HTERT RPE-1 (cell line): ENCODE data around the gene TPGS1.

Experiments used
- in situ Hi-C: fragments of 300-500 bp; cut with MboI; formaldehyde crosslinking; loops from 4 replicates; pipeline ENCODE4 v1.14.3; 2020; ENCODE audit warnings: low sequenced_read_pairs

The TPGS1 gene

DNA sequence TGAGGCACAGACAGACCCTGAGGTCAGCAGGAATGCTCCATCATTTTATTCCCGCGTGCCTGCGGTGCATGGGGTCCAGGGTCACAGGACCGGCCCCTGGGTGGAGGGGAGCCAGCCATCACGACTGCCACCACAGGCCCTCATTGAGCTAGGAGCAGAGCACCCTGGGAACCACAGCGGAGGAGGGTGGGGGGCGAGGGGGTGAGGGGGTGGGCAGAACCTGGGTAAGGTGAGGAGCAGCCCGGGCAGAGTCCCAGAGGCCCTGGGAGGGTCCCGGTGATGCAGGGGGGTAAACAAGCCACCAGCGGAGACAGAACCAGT is 12.3 kb upstream of the TPGS1 start:
- in situ Hi-C loops = no loop called here

DNA sequence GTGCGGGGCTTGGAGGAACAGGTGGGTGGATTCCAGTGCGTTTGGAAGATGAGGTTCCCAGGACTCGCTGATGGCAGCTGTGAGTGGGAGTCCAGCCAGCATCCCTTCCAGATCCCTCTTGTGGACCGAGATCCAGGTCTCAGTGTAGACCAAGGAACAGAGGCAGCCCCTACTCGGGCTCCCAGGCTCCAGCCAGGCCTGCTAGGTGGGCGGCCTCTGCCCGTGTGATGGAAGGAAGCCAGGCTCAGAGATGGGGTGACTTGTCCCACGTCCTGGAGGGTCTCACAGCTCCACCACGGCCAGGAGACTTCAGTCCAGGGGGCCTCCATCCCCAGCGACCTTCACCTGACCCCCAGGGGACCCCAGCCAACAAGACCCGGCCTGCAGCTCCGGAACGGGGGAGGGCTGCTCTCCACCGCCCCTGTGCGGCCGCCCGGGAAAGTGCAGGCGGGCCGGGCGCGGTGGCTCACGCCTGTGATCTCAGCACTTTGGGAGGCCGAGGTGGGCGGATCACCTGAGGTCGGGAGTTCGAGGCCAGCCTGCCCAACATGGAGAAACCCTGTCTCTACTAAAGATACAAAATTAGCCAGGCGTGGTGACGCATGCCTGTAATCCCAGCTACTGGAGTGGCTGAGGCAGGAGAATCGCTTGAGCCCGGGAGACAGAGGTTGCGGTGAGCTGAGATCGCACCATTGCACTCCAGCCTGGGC is 11.7 kb upstream of the TPGS1 start:
- in situ Hi-C loops = no loop called here

DNA sequence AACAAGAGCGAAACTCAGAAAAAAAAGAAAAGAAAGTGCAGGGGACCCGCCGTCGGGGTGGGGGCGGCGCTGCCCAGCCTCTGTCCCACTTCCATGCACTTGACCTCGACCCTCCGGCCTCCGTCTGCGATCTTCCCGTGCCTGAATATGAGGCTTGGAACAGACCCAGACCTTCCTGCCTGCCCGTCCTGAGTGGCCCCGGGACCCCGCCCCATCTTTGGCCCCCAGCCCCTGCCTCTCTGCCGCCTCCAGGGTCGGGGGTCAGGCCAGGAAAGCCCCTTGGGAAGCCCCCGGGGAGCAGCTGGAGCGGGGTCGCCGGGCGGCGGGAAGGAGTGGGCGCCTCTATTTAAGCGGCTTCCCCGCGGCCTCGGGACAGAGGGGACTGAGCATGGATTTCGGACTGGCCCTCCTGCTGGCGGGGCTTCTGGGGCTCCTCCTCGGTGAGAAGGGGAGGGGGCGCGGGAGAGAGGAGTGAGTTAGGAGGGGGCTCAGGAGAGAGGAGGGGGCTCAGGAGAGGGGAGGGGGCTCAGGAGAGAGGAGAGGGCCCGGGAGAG is 11.1 kb upstream of the TPGS1 start, which contains the start of gene MADCAM1:
MADCAM1 (plus strand) TSS at position 375 of the 554 bp plus-strand sequence; CDS start at position 389, 14 bp downstream.
- in situ Hi-C loops = no loop called here

DNA sequence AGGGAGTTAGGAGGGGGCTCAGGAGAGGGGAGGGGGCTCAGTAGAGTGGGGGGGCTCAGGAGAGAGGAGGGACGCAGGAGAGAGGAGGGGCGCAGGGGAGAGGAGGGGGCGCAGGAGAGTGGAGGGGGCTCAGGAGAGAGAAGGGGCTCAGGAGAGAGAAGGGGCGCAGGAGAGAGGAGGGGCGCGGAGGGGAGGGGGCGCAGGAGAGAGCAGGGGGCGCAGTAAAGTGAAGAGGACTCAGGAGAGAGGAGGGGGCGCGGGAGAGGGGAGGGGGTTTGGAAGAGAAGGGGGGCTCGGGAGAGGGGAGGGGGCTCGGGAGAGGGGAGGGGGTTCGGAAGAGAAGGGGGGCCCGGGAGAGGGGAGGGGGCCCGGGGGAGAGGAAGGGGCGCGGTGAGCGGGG is 10.3 kb upstream of the TPGS1 start:
- in situ Hi-C loops = no loop called here

DNA sequence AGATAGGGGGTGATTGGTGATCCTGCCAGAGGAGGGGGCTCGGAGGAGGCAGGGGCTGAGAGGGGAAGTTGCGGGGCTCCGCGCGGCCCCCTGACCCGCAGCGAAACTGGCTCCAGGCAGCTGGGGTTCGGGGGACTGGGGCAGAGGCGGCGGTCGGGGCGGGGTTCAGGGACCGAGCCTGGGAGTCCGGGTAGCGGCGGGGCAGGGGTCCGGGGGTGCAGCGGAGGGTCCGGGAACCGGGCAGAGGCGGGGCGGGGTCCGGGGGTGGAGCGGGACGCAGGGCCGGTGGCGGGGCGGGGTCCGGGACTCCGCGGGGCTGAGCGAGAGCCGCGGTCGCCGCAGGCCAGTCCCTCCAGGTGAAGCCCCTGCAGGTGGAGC is 9.8 kb upstream of the TPGS1 start:
- in situ Hi-C loops = no loop called here

DNA sequence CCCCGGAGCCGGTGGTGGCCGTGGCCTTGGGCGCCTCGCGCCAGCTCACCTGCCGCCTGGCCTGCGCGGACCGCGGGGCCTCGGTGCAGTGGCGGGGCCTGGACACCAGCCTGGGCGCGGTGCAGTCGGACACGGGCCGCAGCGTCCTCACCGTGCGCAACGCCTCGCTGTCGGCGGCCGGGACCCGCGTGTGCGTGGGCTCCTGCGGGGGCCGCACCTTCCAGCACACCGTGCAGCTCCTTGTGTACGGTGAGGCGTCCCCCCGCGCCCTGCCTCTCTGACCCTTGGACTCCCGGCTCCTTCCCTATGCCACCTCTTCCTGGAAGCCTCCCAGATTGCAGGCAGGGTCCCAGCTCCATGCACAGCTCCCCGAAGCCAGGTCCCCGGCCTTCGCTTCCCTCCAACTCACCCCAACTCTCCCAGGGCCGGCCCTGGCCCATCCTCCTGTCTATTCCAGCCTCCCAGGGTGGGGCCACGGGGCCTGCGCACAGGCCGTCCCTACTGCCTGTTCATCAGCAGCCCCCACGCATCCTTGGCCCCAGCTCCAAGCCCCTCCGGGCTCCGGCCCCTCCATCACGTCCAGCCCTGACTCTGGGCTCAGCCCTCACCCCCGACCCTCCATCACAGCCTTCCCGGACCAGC is 9.3 kb upstream of the TPGS1 start:
- in situ Hi-C loops = no loop called here

DNA sequence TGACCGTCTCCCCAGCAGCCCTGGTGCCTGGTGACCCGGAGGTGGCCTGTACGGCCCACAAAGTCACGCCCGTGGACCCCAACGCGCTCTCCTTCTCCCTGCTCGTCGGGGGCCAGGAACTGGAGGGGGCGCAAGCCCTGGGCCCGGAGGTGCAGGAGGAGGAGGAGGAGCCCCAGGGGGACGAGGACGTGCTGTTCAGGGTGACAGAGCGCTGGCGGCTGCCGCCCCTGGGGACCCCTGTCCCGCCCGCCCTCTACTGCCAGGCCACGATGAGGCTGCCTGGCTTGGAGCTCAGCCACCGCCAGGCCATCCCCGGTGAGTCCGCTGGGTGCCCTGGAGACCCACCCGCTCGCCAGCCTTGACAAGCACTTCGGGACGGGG is 8.8 kb upstream of the TPGS1 start:
- in situ Hi-C loops = no loop called here

DNA sequence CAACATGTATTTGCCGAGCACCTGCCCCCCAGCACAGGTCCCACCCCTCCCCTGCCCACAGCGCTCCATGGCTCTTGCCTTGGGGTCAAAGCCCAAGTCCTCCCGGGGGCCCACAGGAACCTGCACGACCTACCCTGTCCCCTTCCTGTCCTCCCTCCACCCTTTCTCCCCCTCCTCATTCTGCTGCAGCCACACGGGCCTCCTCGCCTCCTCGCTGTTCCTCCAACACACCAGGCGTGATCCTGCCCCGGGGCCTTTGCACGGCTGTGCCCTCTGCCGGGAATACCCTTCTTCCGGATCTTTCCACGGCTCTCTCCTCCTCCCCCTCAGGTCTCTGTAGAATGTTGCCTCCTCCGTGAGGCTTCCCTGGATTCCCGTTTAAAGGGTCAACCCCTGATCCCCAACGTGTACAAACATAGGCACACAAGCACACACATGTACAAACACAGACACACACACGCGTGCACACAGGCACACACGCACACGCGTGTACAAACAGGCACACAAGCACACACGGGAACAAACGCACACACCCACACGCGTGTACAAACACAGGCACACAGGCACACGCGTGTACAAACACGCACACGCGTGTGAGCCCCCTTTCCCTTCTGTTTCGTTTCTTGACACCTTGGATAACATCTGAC is 8.2 kb upstream of the TPGS1 start:
- in situ Hi-C loops = no loop called here

DNA sequence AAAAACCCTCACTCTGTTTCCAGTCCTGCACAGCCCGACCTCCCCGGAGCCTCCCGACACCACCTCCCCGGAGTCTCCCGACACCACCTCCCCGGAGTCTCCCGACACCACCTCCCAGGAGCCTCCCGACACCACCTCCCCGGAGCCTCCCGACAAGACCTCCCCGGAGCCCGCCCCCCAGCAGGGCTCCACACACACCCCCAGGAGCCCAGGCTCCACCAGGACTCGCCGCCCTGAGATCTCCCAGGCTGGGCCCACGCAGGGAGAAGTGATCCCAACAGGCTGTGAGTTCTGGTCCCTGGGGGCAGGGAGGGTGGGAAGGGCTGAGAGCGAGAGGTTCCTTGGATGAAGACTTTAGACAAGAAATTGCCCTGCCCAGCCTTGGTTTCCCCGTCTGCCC is 5.7 kb upstream of the TPGS1 start:
- in situ Hi-C loops = no loop called here

DNA sequence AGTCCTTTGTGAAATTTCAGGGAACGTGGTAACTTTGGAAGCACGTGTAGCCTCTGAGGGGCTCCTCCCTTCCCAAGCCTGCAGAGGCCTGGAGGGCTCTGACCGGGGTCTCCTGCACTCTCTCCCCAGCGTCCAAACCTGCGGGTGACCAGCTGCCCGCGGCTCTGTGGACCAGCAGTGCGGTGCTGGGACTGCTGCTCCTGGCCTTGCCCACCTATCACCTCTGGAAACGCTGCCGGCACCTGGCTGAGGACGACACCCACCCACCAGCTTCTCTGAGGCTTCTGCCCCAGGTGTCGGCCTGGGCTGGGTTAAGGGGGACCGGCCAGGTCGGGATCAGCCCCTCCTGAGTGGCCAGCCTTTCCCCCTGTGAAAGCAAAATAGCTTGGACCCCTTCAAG is 2.7 kb upstream of the TPGS1 start:
- in situ Hi-C loops = no loop called here

DNA sequence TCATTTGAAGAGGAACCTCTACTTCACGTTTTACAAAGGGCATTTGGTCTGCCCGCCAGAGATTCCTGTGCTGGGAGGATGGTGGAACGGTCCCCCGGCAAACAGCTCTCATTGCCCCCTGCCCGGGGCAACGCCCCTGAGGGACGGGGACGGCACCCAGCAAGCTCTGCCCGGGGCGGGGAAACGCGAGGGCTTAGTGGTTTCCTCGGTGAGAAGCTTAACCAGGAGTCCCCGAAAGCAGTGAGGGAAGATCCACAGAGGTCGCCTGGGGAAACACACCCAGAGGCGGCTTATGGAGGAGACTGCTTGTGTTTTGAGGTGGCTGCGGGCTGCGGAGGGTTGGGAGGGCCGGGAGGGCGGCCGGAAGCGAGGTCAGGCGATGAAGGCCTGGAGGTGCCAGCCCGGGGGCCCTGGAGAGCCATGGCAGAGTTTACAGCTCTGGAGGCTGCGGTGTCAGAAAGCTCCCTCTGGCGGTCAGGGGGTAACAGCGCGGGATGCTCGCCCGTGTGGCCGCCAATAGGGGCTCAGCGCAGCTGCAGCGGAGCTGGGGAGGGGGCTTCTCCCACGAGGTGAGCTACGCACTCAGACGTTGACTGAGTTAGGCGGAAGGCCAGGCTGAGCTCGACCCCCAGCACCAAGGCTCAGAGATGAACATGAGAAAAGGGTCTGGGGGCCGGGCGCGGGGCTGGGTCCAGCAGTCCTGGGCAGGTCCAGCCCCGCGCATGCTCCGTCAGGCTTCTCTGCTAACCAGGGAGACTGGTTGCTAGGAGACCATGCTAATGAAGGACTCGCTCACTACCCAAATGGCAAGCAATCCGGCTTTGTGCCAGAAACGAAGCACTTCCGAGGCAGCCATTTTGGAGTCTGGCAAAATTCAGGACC is 652 bp upstream of the TPGS1 start:
- in situ Hi-C loops = no loop called here

DNA sequence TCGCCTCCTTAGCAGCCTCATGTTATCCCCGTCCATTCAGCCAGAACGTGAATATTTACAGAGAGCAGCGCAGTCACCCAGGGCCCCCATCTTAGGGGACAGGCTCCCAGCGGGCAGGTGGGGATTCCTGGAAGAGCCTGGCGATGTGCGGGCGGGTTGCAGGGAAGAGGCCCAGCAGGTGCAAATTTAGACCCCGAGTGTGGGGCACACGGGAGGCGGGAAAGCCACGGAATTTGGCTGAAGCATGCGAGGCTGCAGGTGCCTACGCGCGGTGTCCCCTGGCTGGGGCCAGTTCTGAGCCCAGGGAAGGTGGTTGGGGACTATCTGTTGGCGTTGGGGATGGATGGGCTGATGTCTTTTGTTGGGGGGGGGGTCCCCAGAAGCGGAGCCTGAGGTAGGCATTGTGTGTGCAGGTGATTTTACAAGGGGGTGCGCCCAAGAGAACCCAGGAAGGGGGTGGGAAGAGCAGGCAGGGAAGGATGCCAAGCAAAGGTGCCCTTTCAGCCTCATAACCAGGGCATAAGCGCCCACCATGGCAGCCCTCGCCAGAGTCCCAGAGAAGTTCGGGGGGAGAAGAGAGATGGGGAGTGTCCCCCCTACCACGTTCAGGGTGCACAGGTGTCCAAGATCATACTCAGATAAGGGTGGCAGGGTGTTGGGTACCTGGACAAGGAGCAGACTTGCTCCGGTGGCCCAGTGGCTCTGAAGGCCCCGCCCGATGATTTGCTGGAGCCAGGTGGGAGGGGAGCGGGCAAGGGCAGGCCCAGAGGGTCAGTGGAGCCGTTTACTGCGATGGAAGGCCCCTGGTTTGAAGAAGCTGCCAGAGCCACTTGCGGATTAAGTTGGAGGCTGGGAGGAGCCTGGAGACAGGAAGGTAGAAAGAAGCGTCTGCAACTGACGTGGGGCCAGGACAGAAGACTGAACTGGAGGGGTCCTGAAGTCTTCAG is 1.2 kb downstream of the TPGS1 start:
- in situ Hi-C loops = no loop called here

DNA sequence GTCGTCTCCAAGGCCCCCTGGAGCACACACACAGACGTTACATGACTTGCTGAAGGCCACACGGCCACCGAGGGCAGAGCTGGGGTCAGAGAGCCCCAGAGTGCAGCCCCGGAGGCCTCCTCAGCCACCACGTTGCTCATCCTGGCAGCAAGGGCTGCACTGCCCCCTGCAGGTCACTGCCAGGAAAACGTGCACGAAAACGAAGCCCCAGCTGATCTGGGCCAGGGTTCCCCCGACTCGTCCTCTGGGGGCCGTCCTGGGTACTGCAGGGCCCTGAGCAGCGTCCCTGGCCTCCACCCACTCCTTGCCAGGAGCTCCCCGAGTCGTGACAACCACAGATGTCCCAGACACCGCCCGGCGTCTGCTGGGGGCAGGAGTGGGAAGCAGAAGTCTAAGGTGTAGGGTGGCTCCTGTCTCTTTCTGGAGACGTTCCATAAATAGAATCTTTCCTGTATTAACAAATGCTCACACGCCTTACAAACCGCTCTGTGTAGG is 3.4 kb downstream of the TPGS1 start:
- in situ Hi-C loops = no loop called here

DNA sequence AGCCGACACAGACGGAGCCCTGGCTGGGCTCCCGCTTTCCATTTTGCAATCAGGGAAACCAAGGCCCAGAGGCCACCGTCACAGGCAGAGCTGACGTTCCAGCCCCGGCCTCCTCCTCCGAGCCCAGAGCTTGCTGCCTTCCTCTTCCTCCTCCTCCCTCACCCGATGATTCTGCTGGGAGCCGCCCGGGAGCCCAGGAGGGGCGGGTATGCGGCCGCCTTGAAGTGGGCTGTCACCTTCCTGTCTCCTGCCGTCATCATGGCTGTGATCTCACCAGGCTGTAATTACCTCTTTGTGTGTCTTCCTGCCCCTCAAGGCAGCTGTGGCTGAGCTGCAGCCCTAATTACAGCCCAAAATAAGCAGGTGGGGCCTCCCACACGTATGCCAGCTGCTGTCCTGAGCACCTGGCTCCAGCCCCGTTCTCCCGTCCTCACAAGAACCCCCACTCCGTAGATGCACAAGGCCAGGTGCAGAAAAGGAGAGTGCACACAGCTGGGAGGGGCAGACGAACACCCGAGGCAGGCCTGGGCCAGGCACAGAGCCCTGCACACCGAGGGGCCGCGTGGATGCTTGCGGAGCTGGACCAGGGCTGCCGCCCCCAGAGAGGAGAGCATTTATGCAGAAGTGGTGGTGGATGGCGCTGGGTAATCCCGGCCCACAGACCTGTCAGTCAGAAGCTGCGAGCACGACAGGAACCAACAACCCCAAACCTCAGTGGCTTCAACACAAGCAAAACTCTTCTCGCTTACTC is 4.0 kb downstream of the TPGS1 start:
- in situ Hi-C loops = no loop called here

DNA sequence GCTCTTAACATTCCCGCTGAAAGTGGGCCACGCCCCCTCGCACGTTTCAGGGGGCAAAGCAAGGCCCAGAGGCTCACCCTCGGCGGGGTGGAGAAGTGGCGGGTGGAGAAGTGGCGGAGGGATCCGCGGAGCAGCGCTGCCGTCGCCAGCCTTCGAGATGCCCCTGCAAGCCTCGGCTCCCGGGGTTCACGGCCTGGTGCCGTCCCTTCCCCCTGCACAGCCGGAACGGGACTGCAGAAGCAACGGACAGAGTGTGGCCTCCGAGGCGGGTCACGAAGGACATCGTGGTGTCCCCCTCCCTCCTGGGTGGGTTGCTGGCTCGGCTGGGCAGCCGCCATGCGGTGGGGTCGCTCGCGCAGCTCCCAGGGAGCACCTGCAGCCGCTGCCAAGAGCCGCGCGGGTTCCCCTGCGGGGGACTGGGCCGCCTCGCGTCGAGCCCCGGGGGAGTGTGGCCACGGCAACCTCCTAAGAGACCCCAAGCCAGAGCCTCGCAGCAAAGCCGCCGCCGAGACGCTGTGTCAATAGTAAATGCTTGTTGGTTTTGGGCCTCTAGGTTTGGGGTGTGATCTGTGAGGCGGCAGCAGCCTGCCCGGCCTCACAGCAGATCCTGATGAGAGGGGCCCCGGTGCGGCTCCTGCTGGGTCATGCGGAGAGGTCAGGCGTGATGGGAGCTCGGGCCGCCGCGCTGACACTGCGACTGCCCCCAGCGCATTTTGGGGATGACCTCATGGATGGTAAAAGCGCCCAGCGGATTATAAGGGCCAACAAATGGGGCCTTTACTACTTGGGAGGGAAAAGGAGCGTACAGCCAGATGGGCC is 5.5 kb downstream of the TPGS1 start:
- in situ Hi-C loops = no loop called here

DNA sequence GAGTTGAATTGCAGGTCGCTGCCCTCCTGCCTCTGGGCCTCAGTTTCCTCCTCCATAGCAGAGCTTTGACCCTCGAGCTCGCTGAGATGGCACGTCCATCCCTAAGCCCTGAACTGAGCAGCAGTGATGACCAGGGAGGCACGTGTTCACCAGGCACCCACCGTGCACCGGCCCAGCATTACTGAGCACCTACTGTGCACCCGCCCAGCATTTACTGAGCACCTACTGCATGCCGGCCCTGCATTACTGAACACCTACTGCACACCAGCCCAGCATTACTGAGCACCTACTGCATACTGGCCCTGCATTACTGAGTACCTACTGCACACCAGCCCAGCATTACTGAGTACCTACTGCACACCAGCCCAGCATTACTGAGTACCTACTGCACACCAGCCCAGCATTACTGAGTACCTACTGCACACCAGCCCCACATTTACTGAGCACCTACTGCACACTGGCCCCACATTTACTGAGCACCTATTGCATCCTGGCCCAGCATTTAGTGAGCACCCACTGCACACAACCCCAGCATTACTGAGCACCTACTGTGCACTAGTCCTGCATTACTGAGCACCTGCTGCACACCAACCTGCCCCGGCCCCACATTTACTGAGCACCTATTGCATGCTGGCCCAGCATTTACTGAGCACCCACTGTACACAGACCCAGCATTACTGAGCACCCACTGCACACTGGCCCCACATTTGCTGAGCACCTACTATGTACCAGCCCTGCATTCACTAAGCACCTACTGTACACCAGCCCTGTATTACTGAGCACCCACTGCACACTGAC is 6.3 kb downstream of the TPGS1 start:
- in situ Hi-C loops = no loop called here

DNA sequence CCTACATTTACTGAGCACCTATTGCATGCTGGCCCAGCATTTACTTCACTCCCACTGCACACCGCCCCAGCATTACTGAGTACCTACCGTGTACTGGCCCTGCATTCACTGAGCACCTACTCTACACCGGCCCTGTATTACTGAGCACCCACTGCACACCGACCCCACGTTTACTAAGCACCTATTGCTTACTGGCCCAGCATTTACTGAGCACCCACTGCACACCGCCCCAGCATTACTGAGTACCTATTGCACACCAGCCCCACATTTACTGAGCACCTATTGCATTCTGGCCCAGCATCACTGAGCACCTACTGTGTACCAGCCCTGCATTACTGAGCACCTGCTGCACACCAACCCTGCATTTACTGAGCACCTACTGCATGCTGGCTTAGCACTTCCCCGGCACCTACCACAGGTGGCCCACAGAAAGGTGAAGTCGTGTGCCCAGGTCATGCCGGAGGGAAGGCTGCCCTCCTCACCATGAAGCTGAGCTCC is 6.9 kb downstream of the TPGS1 start:
- in situ Hi-C loops = no loop called here
